HG02884 (cell line): ENCODE results near the gene FIBCD1.

Experiments used
- ATAC-seq: cut with Tn5 transposase; IDR thresholded peaks from one replicate; pipeline ENCODE4 v1.9.1; 2021; ENCODE audit warnings: mild to moderate bottlenecking, moderate library complexity; ENCODE audit not compliant: unreplicated experiment

FIBCD1 gene

DNA sequence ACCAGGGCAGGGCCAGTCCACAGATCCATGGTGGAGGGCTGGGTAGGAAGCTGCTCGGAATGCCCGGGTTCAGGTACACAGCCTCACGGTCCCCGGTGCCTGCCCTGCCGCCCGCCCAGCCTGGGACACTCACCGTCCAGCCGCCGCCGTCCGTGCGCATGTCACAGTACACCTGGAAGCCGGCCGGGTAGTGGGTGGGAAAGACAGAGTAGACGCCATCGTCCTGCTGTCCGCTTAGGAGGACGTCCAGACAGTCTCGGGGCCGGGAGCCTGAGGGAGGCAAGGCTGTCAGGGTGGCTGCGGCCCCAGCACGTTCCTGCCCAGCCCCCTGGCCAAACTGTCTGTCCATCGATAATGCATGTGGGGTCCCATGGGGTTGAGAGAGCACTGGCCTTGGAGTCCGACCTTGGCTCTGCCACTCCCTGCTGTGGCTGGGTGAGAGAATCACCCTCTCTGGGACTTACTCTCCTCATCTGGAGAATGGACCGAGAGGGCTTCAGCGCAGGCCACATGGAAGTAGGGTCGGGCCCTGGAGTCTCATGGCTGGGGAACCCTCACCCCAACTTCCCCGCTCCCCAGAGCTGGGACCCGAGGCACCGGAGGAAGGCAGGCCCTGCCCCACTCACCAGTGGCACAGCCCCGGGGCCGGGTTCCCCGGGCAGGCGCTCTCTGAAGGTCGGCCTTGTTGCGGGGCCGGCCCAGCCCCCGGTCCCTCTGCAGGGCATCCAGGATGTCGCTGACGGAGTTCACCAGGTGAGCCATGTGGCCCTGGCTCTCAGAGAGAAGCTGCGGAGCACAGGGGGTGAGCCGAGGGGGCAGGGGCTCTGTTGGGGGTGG lies 15.2 kb downstream of the FIBCD1 start:
- ATAC-seq: no peak

DNA sequence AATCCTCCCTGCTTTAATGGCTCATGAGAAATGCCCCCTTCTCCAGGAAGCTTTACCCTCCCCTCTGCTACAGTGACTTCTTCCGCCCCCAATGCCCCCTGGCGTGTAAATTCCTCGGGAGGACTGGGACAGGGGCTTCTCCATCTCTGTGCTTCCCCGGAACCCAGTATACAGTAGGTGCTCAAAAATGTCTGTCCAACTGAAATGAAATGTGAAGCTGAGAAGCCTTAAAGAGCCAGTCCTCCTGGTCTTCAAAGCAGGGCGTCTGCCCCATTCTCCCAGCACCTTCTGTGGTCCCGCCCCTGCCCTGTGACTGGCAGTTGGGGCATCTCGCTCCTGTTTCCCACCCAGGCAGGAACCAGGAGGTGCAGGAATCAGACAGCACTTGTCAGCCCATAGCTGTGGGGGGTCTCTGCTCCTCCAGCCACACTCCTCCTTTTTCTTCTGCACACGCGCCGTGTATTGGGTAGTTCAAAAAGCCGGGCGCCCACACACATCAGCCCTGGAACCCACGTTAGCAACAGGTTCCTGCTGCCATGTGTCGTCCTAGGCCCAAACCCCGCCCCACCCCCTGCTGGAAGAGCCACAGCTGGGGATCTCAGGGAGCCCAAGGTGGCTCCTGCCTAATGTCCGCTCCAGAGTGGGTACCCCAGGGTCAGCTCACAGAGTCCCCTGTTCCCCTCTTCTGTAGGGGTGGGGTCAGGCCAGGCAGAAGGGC lies 16.0 kb downstream of the FIBCD1 start:
- no peak for ATAC-seq

DNA sequence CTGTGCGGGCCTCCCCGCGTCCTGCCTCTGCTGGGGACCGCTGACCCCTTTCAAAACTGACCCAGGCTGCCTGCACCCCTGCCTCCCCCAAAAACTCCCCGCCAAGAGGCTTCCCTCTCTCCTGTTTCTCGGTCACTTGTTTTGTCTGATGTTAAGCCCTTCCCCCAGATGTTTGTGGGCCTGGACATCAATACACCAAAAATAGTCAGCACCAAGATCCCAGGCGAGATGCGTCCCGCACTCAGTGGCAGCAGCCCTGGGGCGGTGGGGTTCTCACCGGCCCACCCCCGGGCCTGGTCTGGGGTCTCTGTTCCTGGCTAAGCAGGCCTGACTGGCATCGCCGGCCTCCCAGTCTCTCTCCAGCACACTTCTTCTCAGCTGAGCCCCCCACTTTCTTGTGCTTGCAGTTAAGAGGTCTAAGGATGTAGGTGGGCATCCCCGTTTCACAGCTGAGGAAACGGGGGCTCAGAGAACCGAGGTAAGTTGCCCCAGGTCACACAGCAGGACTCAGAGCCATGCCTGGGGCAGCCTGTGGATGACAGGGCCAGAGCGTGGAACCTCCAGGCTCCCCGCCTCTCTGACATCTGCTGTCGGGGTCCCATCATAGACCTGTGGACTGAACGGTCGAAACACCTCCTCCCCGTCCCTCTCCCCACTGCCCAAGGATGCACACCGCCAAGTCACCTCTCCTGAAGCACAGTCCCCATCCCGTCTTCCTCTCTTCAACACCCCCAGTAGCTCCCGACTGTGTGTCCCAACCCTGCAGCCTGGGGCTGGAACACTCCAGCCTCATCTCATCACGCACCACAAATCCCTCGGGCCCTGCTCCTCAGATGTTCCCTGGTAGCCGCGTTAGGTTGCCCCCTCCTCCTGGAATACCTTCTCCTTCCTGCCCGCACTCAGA lies 16.8 kb downstream of the FIBCD1 start:
- no peak for ATAC-seq

DNA sequence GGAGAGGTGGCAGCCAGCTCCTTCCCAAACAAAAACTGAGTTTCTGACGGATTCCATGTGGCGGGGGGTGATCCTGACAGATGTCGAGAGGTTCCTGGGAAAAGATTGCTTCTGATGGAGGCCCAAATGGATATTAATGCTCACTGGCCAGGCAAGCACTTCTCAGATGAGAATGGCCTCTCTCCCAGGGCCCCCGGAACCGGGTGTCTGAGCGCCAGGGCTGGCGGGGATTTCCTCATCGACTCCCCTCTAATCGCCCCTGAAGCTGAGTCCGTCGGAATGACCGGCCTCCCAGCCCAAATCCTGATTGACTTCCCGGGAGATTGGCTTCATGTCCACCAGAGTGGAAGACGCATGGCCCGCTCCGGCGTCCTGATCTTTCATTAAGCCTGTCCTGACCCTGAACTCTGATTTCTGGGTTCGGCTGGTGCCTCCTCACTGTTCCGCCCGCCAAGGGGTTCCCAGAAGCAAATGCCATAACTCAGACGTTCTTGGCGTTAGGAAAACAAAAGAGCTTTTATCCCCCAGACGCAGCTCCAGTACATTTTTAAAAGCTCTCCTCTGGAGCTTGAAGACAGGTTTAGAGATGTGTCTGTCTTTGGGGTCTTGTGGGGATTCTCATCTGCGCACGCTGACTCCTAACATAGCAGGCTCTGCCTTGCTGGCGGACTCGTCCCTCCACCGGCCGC lies 17.6 kb downstream of the FIBCD1 start:
- no peak for ATAC-seq

DNA sequence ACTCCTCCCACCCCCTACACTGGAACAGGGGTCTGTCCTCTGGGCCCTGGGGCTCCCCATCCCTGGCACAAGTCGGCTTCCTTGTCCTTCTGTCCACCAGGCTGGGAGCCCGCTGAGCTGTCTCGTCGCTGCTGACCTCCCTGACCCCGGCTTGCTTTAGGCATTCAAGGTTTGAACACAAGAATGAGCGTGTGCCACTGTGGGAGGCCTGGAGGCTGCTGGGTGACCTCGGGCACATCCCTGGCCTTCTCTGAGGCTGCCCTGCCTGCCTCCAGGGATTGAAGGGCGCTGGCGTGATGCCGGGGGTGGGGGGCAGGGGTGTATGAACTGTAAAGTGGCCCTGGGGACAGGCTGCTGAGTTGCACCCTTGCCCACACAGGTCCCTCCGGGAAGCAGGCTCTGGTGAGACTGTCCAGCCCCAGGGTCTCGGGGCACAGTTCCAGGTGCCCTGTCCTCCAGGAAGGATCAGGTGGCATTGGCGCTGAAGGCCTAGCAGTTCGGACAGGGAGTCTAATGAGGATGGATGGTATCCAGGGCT lies 18.2 kb downstream of the FIBCD1 start:
- no peak for ATAC-seq

DNA sequence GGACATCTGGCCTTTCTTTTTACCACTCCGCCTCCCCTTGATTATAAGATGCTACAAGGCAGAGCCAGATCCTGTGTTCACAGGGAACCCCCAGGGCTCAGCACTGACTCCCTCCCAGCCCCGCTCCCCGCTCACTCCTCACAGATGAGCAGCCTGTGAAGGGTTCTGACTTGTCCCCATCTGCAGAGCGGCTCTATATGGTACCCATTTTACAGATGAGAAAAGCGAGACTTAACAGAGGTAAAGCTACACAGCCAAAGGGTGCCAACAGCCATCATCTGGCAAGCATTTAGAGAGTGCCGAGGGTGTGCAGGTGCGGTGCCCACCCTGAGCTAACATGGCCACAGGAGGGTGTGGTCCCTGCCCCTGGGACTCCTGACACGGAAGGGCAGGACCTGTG lies 18.8 kb downstream of the FIBCD1 start:
- no peak for ATAC-seq

DNA sequence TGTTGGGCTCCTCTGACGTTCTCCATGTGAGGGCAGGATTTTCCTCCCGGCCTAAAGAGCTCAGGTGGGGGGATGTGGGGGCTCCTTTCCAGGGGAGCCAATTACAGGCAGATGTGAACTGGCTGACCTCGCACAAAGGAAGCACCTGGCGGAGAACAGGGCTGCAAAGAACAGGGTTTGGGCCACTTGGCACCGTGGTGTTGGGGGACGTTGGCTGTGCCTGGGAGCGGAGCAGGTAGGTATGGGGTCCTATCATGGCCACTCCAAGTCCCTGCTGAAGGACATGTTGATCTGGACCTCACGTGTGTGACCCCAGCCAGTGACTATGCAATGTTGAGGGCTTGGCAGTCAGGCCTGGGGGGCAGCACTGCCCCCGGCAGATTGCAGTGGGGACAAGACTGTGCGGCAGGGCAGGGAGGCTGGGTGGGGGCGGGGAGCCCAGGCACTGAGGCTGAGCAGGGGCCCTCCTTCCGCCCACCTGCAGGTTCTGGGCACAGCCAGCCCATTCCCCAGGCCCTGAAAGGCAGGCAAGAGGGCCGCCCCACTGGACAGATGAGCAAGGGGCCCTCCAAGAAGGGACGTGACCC lies 19.4 kb downstream of the FIBCD1 start:
- ATAC-seq: no peak

DNA sequence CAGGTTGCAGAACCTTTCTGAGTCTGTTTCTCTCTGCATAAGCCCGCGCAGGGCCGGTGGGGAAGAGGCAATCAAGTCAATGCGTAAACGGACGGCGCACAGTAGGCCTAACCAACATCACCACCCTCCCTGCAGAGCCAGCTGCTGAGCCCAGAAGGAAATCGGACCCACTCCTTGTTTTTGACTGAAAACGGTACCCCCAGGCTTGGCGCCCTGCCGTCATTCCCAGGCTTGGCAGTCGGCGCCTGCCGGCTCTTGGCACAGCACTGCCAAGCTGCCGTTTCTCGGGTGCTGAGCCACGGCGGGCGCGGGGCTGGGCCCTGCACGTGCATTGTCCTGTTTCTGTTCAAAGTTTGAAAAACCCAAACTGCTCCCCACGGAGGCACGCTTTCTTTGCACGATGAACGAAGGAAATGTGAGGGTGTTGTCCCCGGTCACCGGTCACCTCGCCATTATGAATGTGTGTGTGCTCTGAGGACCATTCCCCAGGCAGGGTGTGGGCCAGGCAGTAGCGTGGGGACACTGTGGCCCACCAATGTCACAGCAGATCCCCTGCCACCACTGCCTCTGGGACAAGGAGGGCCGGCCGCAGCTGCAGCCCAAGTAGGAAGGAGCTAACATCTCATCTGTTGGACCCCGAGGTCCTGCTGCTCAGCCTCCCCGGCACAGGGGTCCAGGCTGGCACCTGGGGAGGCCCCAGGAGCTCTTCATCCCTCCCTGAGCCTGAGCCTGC lies 20.1 kb downstream of the FIBCD1 start:
- no peak for ATAC-seq

DNA sequence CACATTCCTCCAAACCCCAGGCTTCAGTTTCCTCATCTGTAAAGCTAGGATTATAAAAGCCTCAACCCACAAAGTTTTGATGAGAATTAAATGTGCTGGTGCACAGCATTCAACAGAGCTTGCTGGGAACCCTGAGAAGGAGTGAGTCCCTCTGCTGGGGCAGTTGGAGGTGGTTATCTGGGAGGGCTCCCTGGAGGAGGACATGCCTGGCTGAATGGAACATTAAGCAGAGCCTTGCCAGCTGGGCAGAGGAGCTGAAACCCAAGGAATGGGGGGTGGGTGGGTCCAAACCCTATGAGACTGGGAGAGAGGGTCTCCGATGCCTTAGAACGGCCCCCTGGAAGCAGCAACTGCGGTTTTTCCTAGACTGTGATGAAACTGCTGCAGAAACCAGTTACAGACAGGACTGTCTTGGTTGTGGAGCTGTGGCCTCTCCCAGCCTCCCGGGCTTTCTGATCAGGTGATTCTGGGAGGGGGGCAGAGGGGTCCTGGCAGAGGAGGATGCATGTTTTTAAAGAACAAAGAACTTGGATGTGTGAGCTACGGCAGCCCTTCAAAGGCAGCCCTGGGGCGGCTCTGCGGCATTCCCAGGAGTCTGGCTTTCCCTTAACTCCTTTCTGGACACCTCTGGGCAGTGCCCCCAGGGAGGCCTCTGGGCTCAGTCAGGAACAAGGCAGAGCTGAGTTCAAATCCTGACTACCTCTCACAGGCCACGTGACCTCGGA lies 20.8 kb downstream of the FIBCD1 start:
- no peak for ATAC-seq

DNA sequence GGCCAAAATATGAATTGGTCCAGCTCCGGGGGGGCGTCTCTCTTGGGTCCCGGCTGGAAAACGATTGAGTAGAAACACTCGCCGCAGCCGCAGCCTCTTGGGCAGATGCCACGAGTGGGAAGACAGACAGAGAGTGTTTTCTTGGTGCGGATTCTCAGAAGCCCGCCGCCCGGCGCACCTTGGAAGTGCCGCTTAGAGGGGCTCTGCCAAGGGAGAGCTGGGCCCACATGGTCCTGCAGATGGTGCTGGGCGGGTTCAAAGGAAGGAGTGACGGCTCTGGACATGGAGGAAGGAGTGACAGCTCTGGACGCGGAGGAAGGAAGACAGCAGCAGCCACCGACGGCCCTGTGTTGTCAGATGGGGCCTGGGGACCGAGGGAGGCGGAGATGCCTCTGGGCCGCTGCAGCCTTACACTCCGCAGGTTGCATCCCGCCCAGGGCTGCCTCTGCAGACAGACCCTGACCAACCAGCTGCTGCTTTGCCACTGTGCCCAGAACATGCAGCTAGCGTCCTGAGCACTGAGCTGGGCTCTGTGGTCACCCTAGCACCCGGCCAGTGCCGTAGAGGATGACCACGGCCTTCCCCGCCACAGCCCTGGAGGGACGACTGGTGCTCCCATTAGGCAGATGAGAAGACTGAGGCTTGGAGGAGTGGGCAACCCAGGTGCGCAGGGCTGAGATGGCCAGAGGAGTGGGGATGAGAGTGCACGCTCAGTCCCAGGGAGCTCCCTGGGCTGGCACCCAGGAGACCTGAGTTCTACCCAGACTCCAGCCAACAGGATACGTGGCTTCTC lies 21.7 kb downstream of the FIBCD1 start:
- ATAC-seq: no peak

DNA sequence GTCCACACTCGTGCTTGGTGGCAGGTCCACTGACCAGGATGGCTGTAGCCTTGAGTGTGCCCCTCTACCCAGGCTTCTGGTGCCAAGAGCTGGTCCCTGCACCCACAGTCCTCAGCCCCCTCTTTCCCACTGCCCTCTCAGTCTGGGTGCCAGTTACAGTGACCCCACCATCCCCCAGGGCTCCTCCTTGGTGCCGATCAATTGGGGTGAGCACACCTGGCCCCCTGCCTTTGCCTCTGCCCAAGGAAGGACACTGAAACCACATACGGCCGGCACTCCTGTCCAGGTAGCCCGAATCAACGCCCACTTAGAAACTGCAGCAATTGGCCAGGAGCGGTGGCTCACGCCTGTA lies 24.0 kb downstream of the FIBCD1 start:
- no peak for ATAC-seq

DNA sequence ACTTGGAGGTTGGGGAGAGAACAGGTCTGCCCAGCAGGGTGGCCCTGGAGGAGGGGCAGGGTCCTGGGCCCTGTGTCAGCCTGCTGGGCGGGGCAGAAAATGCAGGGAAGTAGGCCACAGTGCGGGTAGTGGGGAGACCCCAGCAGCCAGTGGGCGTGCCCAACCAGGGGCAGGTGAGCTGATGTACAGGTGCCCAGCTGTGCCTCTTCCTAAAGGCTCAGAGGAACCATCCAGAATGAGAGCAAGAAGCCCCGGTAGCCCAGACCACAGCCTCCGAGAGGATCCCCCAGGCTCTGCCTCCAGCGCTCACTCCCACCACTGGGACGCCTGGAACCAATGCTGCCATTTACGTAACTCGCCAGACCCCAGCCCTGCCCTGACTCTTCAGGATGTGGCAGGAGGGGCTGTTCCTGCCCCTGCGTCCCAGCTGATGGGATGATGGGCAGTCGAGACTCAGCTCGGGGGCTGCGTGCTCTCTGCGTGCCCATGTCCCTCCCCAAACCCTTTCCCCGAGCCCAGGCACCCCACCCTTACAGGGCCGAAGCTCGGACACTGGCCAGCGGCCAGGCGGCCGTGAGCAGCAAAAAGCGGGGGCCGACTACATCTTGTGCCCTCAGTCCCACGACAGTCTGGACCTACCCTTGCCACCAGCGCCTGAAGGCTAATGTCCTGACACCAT lies 24.5 kb downstream of the FIBCD1 start:
- no peak for ATAC-seq

DNA sequence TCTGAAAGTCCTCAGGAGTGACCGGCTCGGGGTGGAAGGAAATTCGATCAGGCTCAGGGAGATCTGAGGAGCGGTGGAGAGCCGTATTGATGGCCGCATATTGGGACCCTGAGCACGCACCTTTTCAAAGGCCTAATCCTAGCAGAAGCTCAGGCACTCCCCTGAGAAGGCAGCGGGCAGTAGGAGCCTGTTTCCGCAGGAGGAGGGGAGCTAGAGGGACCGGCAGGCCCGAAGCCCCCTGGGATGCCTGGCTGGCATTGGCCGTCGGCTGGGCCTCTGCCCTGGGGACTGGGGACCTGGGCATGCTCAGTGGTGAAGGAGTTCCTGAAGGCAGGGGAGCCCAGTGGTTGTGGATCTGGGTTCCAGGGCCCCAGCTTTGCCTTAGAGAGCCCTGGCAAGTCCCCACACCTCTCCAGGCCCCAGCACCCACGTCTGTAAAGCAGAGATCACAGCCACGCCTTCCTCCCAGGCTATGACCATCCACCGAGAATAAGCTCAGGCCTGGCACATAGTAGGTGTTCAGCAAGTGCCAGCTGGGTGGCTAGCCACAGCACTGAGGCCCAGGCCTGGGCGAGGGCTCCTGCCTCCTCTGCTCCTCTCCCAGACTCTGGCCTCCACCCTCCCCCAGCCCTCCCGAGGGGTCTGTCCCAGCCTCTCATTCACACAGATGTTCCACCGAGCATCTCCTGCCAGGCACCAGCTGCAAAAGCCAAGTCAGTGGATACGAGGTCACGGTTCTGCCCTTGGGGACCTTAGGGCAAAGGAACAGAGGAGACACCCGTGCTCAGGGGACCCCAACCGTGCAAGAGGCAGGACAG lies 25.2 kb downstream of the FIBCD1 start:
- ATAC-seq: no peak

DNA sequence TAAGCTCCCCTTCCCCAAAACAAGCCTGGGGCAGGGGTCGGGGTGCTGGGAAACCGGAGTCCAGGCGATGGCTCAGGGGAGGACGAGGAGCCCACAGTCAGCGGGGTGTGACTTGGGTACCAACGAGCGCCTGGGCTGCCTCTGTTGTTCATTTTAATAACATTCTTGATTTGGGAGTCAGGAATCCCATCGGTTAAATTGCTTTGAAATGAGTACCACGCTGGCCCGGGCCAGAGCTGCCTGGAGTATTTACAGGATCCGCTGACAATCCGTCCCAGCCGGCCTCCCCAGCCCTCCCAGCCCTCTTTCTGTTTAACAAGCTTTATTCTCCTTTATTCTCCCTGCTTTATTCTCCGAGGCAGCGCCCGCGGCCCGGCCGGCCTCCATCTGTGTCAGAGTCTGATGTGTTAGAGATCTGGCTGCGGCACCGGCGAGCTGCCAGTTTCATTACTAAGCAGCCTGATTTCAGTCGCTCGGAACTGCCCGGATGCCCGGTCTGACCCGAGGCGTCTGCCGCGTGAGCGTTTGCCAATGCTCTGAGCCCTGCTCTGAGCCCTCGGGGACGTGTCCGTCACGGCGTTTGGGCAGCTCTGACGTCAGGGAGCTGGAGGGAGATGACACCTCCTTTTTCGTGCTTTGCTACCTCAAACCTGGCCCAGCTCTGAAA lies 26.0 kb downstream of the FIBCD1 start:
- no peak for ATAC-seq

DNA sequence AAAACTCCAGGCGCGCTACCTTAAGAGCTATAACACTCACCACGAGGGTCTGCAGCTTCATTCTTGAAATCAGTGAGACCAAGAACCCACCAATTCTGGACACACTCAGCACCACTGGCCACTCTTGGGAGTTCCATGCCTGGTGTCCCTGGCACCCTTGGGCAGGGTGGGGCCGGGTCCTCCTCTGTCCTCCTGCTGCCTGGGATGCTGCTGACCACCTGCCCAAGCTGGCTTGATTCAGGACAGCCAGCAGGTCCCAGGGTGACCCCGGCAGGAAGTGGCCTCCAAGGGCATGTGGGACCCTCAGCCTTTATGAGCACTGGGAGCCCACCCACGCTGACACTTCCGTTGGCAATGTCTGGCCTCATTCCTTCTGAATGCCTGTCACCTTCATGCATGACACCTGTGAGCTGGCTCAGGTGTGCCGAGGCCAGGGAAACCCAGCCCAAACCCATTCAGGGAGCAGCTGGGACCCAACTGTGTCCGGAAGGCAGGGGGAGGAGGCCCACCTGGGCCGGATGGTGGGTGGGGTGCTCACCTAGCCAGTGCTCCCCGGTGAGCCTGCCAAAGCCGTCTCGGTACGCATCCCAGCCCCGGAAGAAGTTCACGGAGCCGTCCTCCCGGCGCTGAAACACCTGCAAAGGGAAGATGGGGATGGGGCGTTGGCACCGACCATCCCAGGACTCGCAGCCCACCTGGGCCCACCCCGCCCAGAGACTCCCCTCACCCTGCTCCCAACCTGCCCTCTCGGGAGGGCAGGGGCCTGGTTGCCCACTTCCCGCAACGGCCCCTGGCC lies 27.6 kb downstream of the FIBCD1 start:
- no peak for ATAC-seq
